ENCODE data around the gene MYOT. TPM values are rescaled to one million over a fixed set of nuclear protein-coding genes. Genes with fewer than 3 reads are reported as not detected.
"Not testable (repeated sequence)": the region's sequence is repeated elsewhere in the genome, so short reads cannot be mapped to it uniquely, and the experiment has no call there.

MYOT gene
- total RNA-seq, 1 experiment from 2014 or later: not detected

- TF ChIP-seq ZNF121 (CRISPR knock-in tag; IDR thresholded peaks at IDR 0.05): 0 out of 2 replicates have a peak, but pooled peaks have one; percentile 72
- DNase-seq (ENCODE audit: low spot score); H3K4me3 Mint-ChIP-seq; H3K36me3 Mint-ChIP-seq; H3K4me1 Mint-ChIP-seq; H3K27ac Mint-ChIP-seq; POLR2A ChIA-PET; H3K27me3 Mint-ChIP-seq (ENCODE audit: low read depth); H3K9me3 Mint-ChIP-seq; ATAC-seq; CTCF ChIA-PET: not testable (repeated sequence)
Measured at GRCh38 chr5:137863653-137864052, 4.0 kb upstream of the MYOT start.

- TF ChIP-seq ARID4B (CRISPR knock-in tag; IDR thresholded peaks at IDR 0.05; ENCODE audit: borderline replicate concordance) (no peak), USF2 (CRISPR knock-in tag; IDR thresholded peaks at IDR 0.05) (no peak), CTCF (IDR thresholded peaks at IDR 0.05) (no peak), ELF4 (CRISPR knock-in tag; IDR thresholded peaks at IDR 0.05; ENCODE audit: low read depth) (no peak), SP1 (CRISPR knock-in tag; conservative IDR thresholded peaks at IDR 0.05) (no peak), ZSCAN18 (CRISPR knock-in tag; IDR thresholded peaks at IDR 0.05) (no peak), AR (CRISPR knock-in tag; IDR thresholded peaks at IDR 0.05) (no peak), PRRX2 (CRISPR knock-in tag; IDR thresholded peaks at IDR 0.05) (no peak), ZNF263 (CRISPR knock-in tag; IDR thresholded peaks at IDR 0.05; ENCODE audit: low read depth) (no peak), HMGXB4 (CRISPR knock-in tag; IDR thresholded peaks at IDR 0.05) (no peak), ESRRA (CRISPR knock-in tag; IDR thresholded peaks at IDR 0.05; ENCODE audit: borderline replicate concordance) (no peak), CREB1 (CRISPR knock-in tag; IDR thresholded peaks at IDR 0.05) (no peak), TEAD1 (CRISPR knock-in tag; IDR thresholded peaks at IDR 0.05) (no peak), SMAD4 (CRISPR knock-in tag; IDR thresholded peaks at IDR 0.05) (no peak), ZBTB21 (CRISPR knock-in tag; IDR thresholded peaks at IDR 0.05; ENCODE audit: borderline replicate concordance) (no peak), NR2C2 (CRISPR knock-in tag; IDR thresholded peaks at IDR 0.05) (no peak), OVOL2 (CRISPR knock-in tag; IDR thresholded peaks at IDR 0.05; ENCODE audit: borderline replicate concordance) (no peak)
- no peak for DNase-seq (ENCODE audit: low spot score)
- Mint-ChIP-seq H3K27ac (no peak overlapping the region), H3K4me1 (no peaks in the 10 kb centered on the region), H3K36me3 (no peaks in the 10 kb centered on the region), H3K27me3 (ENCODE audit: low read depth) (no peaks in the 10 kb centered on the region), H3K9me3 (no peaks in the 10 kb centered on the region), H3K4me3 (no peak overlapping the region)
- ChIA-PET CTCF (interaction anchor here (2.4 kb wide), 1 partner anchor 88 kb away, joined by 7 read pairs; no protein-coding TSS in a partner anchor), POLR2A (no interaction called here)
- ATAC-seq: no peak
Measured at GRCh38 chr5:137866541-137867388, 895 bp upstream of the MYOT start.
